HK-2 (cell line): Measurements from ENCODE around the gene SSH2.
"Not testable (repeated sequence)": the region's sequence is repeated elsewhere in the genome, so short reads cannot be mapped to it uniquely, and the experiment has no call there.

Experiments
- DNase-seq: peaks from one replicate; pipeline ENCODE4 v3.0.0-alpha.2; 2018; ENCODE audit not compliant: unreplicated experiment

Gene SSH2

DNA sequence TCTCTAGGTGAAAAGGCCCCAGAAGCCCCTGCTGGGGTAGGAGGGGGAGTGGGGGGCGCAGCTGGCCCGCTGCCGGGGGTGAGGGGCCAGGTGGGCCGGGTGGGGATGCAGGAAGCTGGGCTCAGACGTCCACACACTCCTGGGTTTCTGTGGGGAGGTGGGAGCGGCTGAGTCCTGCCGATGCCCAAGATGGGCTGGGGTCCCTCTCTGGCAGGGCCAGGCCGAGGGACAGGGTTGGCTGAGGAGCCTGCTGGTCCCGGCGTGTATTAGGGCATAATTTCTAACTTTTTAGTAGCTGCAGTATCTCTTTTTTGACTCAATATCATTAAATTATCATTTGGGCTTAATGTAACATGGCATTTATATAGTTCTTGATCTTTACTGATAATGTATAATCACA is 185.9 kb downstream of the SSH2 start:
- DNase-seq = no peak

DNA sequence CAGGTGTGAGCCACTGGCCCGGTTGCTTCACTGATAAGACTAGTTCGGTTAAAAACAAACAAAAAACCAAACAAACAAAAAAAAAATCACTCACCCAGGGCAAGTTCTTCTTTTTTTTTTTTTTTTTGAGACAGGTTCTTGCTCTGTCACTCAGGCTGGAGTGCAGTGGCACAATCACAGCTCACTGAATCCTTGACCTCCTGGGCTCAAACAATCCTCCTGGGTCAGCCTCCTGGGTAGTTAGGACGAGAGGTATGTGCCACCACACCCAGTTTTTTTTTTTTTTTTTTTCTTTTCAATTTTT is 187.9 kb downstream of the SSH2 start:
- DNase-seq = no peak

DNA sequence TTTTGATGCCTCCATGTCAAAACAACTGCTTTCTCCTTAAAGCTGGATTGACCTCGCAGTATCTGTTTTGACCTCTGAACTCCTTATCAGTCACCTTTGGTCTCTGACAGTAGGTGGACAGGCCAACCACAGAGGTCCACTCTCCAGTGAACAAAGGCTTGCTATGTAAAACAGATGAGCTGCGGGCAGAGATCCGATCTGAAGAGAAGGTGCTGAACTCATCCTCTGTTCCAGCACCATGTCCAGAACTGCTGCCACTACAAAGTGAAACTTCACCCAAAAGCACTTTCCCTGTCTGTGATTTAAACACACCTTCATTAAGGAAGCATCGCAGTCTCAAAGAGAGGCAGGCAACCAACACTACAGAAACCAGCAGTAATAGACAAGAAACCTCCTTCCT is 190.0 kb downstream of the SSH2 start:
- DNase-seq = no peak

DNA sequence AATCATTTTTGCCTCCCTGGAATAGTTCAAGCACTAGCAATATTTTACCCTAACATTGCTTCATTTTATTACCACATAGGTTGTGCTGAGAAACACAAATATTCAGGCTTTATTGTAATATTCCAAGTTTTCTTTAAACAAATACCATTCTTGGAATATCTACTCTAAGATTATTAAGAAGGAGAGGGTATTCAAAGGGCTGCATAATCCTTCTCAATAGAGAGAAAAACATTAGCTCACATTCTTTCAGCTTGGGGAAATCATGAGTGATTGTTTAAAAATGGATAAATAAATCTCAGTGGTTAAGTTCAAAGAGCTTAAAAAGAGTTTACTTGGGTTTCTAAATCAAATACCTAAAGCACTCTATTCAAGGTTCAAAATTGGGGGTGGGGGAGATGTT is 195.4 kb downstream of the SSH2 start:
- no peak for DNase-seq

DNA sequence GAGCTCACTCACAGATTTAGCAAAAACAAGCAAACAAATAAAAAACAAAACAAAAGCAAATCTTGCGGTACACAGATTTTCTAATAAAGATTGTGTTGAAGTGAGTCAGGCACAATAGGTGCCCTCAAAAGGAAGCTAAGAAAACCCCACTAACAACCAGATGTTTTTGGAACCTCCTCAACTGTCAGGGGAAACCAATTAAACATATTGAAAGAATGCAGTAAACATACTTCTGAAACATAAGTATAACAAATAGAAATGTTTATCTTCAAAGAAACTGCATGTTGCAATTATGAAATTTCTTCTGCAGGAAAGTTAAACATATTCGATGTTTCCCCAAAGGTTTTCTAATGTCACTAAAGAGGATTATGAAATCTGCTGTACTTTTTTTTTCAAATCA is 196.9 kb downstream of the SSH2 start:
- DNase-seq = no peak

DNA sequence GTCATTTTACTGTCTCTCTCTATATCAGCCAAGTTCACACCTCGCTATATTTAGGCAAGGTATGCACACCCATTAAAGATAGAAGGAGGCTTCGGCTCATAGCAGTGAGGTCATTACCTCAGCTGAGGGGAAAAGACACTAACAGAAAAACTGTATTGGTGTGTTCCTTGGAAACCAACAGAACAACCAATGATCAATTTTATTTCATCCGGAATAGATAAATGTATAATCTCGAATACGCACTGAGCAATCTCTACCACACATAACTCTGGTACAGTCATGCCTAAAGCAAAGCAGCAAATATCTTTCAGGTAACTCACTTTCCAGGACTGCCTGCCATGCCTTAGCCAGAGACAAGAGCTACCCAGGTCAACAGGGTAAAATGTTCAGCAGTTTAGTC is 197.4 kb downstream of the SSH2 start:
- DNase-seq = no peak

DNA sequence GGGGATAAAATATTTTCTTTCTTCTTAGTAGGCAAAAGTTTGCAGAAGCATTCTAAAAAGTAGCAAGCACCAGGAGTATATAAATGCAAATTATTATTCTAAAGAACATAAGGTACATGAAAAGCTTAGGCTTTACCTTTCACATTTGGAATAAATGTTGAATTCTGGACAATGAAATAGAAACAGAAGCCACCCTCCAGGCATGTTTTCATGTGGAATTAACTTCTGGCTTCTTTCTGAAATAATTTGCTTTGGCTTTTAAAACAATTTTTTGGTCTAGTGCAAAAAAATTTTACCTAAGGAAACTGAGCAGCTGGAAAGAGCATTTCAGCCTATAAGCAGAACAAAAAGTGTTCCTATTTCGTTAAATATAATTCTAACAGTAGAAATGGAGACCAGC is 197.8 kb downstream of the SSH2 start:
- DNase-seq = no peak

DNA sequence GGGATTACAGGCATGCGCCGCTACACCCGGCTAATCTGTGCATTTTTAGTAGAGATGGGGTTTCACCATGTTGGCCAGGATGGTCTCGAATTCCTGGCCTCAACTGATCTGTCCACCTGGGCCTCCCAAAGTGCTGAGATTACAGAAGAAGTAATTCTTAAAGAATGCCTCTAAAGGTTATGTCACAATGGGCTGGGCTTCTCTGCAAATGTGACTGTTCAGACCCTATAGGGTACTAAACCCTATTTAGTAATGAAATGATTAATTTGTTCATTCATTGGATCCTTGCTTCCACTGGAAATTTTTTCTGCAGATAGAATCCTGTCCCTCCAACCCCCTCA is 198.5 kb downstream of the SSH2 start:
- no peak for DNase-seq

DNA sequence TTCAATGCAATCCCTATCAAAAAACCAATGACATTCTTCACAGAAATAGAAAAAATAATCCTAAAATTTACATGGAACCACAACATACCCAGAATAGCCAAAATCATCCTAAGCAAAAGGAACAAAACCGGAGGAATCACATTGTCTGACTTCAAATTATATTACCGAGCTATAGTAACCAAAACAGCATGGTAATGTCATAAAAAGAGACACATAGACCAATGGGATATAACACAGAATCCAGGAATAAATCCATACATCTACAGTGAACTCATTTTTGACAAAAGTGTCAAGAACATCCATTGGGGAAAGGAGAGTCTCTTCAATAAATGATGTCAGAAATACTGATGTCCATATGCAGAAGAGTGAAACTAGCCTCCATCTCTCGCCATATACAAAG is 201.5 kb downstream of the SSH2 start:
- no peak for DNase-seq

DNA sequence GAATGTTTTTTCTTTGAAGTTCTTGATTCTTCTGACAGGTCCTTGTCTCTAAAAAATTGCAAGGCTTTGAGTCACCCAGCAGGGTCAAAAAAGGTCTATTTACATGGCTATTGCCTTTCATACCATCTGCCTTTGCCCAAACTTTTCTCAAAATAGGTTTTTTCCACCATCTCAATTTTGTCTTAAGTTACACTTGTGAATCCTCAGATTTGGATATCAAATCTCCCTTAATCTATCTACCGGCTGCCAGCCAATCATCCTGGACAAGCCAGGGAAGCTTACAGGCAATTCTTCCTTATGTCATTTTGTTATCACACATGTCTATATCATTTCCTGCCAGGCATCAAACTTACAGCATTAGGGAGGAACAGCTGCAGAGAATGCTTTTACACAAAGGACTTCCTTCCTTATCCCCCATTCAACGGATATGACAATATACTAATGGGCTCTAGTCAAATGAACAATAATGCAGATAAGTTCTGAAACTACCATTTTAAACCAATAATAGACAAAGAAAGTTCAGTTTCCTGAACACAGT is 203.2 kb downstream of the SSH2 start:
- DNase-seq = no peak

DNA sequence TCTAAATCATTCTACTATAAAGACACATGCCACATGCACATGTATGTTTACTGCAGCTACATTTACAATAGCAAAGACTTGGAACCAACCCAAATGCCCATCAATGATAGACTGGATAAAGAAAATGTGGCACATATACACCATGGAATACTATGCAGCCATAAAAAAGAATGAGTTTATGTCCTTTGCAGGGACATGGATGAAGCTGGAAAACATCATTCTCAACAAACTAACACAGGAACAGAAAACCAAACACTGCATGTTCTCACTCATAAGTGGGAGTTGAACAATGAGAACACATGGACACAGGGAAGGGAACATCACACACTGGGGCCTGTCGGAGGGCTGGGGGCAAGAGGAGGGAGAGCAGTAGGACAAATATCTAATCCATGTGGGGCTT is 204.6 kb downstream of the SSH2 start:
- DNase-seq = not testable (repeated sequence)

DNA sequence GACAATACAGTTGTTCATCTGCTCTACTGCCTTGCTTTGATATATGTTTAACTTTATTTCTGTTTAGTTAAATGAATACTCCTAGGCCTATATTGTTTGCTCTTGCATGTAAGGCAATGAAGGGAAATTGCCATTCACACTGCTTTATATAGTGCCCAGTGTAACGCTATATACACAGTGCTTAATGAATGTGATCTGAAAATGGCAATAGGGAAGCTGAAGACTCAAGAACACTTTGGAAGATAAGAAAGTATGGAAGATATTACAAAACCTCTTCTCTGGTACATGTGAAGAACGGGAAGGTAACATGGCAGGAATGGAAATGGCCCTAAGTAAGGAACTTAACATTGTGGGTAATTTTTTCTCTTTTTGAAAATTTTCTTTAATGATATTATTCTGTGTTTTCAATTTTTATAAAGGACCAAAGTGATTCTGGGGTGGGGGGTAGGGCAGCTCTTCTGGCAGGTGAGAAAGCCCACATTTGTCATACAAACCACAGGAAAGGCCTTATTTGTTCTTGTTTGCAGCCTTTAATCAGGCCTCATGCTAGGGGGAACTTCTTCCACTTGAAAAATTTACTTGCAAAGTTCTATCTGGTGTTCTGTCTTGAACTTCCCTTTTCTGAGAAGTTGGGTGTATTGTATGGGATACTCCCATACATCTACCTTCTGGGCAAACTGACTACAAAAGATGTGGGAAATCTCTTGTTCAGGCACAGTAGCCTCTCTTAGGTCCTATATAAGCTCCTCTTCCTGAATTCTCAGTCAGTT is 206.6 kb downstream of the SSH2 start:
- no peak for DNase-seq

DNA sequence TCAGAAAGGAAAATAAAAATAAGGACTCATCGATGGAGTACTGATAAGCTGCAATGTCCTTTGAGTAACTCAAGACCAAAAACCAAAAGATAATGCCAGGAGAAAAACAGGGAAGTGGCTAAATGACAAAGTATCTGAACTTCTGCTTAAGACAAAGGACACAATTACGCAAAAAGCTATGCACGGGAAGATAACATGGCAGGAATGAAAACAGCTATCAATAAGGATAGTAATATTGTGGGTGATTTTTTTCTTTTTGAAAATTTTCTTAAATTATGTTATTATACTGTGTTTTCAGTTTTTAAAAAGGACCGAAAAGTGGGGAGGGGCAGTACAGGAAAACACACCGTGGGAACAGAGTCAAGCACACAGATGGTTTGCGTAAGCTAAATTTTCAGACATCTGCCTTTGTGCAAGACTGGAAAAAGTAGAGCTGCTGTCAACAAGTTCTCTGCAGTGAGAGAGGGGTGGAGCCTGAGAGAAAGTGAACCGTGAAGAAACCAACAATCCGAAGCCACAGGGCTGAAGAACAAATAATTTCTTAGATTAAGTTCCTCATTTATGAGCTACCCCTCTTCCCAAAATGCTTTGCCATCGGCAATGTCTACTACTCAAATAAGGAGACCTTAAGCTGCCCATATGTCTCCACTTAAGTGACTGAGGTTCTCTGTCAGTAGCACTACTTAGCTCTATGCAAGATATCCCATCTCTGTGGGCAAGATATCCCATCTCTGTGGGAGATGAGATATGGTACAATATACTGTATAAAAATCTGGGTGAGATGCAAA is 207.4 kb downstream of the SSH2 start:
- DNase-seq = no peak

DNA sequence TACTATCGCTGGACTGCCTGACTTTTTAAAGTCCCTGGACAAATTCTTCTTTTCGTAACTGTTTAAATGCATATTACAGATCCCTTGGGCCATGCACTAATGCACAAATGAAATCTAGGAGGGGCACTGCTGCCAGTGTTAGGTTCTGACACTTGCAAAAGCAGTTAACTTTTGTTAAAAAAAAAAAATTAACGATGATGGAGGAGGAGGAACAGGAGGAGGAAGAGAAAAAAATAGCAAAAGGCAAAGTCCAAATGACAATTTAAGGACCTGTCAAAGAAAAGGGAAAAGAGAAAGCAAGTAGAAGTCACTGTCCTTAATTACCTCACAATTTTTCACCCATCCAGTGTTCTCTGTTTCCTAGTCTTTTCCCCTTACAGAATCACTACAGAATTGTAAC is 209.5 kb downstream of the SSH2 start:
- no peak for DNase-seq

DNA sequence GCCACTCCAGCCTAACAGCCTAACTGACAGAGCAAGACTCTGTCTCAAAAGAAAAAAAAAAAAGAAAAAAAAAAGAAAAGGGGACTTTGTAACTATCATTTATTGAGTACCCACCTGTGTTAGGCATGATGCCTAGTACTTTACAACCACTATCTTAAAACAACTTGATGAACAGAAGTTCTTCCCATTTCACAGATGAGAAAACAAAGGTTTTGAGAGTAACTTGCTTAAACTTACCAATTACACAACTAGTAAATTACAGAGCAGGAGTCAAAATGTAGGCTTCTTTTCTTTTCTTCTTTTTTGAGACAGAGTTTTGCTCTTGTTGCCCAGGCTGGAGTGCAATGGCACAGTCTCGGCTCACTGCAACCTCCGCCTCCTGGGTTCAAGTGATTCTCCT is 210.6 kb downstream of the SSH2 start:
- DNase-seq = no peak

DNA sequence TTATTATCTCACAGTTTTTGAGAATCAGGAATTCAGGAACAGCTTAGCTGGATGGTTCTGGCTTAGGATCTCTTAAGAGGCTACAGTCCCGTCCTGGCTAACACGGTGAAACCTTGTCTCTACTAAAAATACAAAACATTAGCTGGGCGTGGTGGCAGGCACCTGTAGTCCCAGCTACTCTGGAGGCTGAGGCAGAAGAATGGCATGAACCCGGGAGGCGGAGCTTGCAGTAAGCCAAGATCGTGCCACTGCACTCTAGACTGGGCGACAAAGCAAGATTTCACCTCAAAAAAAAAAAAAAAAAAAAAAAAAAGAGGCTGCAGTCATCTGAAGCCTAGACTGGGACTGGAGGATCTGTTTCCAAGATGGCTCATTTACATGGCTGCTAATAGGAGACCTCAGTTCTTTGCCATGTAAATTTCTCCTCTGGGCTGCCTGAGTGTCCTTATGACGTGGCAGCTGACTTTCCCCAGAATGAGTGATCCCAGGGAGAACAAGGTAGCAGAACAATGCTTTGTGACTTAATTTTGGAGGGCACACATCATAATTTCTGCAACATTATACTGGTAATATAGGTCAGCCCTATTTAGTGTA is 211.5 kb downstream of the SSH2 start:
- no peak for DNase-seq

DNA sequence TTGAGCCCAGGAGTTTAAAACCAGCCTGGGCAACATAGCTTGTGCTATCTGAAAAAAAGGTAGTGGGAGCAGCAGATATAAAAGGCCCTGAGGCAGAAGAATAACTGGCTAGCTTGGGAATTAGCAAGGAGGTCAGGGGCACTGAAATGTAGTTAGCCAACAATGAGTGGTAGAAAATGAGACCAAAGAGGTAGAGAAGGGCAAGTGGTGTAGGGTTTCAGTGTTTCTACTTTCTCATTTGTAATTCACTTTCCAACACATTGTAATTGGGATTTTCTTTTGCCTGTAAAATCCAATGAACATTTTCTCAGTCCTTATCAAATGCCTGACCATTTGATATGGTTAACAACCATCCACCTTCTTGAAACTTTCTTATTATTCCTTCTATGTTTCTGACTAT is 212.2 kb downstream of the SSH2 start:
- DNase-seq = no peak

DNA sequence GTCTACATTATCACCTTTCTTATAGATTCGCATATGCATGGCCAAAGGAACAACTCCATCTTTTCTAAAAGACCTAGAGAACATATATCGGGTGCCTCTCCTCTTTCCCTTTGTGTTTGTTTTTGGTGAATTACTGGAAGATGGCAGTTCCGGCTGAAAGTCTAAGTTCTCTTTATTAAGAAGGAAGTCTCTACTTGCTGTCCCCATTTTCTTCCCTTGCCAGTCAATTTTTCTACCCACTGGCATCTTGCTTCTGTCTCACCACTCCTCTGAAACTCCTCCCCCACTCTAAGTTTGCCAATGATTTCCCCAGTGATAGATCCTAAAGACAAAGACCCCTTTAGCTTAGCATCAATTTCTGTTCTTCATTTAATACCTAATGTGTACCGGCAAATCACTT is 213.5 kb downstream of the SSH2 start:
- DNase-seq = no peak

DNA sequence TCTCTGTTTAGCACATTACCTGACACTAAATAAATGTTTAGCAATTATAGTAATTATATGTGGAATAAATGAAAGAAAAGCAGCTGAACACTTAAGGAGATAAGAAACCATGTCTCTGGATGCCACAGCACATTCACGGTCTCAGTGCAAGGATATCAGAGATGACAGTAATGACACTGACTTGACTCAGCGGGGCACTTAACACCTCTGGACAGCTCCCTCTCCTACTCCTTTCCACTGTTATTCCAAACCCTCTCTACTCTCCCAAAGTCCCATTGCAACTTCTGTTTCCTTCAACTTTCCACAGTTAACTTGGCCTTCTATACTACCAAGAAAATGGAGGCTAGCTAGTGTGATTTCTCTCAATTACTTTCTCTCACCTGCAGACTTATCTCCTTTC is 214.3 kb downstream of the SSH2 start:
- no peak for DNase-seq

DNA sequence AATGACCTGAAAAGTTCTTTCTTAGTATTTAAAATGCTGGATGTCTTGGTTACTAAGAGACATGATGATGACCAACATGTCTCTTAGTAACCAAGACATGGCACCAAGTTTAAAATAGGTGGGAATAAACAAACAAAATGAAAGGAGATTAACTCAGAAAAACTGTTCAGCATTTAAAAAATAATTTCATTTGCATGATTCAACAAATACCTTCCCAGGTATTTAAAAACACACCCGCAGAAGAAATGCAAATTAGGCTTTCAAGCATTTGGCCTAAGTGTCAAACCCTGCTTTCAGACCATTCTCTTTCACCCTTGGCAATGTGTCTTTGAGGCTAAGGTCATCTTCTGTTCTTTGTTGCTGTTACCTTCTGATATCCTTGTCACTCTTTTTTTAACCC is 215.9 kb downstream of the SSH2 start:
- DNase-seq = no peak

DNA sequence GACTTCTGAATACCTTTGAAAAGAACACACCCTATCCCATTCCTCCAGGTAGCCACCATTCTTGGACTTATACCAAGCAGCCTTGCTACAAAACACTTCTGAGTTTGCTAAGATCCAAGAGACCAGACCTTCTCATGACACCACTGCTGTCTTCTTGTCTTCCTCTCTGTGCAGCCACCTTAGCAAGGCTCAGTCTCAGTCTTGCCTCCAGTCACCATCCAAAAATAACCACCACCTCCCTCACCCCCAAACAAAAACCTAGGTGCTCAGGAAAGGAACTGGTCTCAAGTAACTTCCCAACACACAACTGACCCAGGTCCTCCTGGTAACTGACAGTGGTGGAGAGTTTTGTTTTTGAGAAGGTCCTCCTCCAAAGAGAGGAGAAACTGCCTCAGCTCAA is 216.4 kb downstream of the SSH2 start:
- DNase-seq = no peak

DNA sequence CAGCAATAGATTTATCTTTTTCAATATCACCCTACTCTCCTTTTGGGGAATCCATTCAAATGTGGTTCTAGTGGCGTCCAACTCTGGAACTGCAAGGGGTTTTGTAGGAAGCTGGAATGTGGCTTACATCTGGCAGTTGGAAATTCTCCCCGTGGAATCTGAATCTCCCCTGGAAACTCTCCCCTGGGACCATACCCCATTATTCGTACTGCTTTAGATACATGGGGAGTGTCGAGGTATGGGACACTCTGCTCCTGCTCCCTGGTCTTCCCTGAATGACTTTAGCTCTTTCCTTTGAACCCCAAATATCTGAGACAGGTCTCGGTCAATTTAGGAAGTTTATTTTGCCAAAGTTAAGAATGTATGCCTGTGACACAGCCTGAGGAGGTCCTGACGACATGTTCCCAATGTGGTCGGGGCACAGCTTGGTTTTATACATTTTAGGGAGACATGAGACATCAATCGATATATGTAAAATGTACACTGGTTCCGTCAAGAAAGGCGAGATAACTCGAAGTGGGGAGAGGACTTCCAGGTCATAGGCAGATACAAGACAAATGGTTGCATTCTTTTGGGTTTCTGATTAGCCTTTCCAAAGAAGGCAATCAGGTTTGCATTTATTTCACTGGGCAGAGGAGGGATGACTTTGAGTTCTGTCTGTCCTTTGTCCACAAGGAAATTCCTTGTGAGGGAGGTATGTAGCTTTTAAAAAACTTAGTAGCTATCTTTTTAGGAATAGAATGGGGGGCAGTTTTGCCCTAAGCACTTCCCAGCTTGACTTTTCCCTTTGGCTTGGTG is 218.2 kb downstream of the SSH2 start:
- DNase-seq = no peak
